Lung microvascular endothelial cell (primary cell): ENCODE results near the gene STIM1. TPM values are rescaled to one million over a fixed set of nuclear protein-coding genes. Genes with fewer than 3 reads are reported as not detected.
"Not testable (repeated sequence)": the region's sequence is repeated elsewhere in the genome, so short reads cannot be mapped to it uniquely, and the experiment has no call there.

ENCODE experiments used
- DNase-seq, 2 donors: peaks; one replicate each; pipeline versions ENCODE4 v3.0.0 to v3.0.0-alpha.2; 2010; ENCODE audit warnings: low read depth in 2 of 2
- total RNA-seq: library from RNA; depleted of rRNA; stranded (reverse); fragments of >200 nt; gene quantifications from 2 replicates; pipeline ENCODE4 v1.2.1, GENCODE V29; 2014

Gene STIM1
- 16.1 and 32.7 TPM in 2 replicates for total RNA-seq

- DNase-seq = peak; percentile 94 to 96
These were observed at the start of gene STIM1 for GRCh38 chr11:3854977-3855807. Gene STIM1 (plus strand): TSS chr11:3855664. CDS start chr11:3856271, 607 bp downstream.

GRCh38 chr11:3807909-3808860 is 47.3 kb upstream of the STIM1 start, which contains the start of gene PGAP2:
Gene PGAP2 (plus strand): TSS chr11:3808560. CDS start chr11:3811260, 2,700 bp downstream.
- peak; percentile 55 to 60 for DNase-seq

- DNase-seq = peak; percentile 58 to 62
These were observed 46.4 kb upstream of the STIM1 start for GRCh38 chr11:3808861-3809623.

- DNase-seq = no peak
These were observed 45.9 kb upstream of the STIM1 start for GRCh38 chr11:3809624-3809928.

GRCh38 chr11:3810446-3810845 is 45.0 kb upstream of the STIM1 start:
- no peak for DNase-seq

- no peak for DNase-seq
These were observed 44.5 kb upstream of the STIM1 start for GRCh38 chr11:3810951-3811350.

GRCh38 chr11:3814832-3815231 is 40.6 kb upstream of the STIM1 start:
- DNase-seq = not testable (repeated sequence)

- no peak for DNase-seq
These were observed 39.6 kb upstream of the STIM1 start for GRCh38 chr11:3815845-3816244.

GRCh38 chr11:3816673-3817072 is 38.8 kb upstream of the STIM1 start:
- no peak for DNase-seq

- DNase-seq = no peak
These were observed 38.2 kb upstream of the STIM1 start for GRCh38 chr11:3817181-3817800.

- DNase-seq = no peak
These were observed 34.5 kb upstream of the STIM1 start for GRCh38 chr11:3820971-3821370.

- no peak for DNase-seq
These were observed 33.2 kb upstream of the STIM1 start for GRCh38 chr11:3822312-3822711.

GRCh38 chr11:3823303-3823702 is 32.2 kb upstream of the STIM1 start:
- DNase-seq = peak in 1 of 2 donors; percentile 68

- DNase-seq = no peak
These were observed 31.5 kb upstream of the STIM1 start for GRCh38 chr11:3823762-3824506.

GRCh38 chr11:3824714-3825472 is 30.6 kb upstream of the STIM1 start:
- peak; percentile 55 to 73 for DNase-seq

GRCh38 chr11:3825473-3826154 is 29.9 kb upstream of the STIM1 start:
- DNase-seq = no peak

- DNase-seq = no peak
These were observed 28.7 kb upstream of the STIM1 start for GRCh38 chr11:3826721-3827120.

- no peak for DNase-seq
These were observed 27.9 kb upstream of the STIM1 start for GRCh38 chr11:3827434-3828186.
